Measurements from ENCODE around the gene CDK6.

DNA sequence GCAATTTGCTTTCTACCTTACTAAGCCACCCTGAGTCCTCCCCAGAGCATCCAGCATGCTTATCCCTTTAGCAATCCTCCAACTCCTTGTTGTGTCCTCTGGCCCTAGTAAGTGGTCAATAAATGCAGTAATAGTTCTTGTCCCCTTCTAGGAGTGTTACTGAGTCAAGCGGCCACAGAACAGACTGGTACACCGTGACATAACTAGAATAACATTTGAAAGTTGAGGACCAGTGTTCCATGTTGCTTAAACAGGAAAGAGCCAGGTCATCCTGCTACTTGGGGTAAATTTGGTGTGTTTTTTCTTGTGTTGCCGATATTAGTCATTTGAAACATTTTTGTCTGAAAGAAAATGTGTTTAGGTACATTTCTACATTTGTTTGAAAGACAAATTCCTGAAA, 4.8 kb upstream of the CDK6 start:
- TF ChIP-seq, protein P1, sequence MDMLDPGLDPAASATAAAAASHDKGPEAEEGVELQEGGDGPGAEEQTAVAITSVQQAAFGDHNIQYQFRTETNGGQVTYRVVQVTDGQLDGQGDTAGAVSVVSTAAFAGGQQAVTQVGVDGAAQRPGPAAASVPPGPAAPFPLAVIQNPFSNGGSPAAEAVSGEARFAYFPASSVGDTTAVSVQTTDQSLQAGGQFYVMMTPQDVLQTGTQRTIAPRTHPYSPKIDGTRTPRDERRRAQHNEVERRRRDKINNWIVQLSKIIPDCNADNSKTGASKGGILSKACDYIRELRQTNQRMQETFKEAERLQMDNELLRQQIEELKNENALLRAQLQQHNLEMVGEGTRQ (IDR thresholded peaks at IDR 0.05; ENCODE audit: borderline replicate concordance, low read depth, low read length), result no peak
- TF ChIP-seq ZZZ3 (IDR thresholded peaks at IDR 0.05; ENCODE audit: control insufficient read depth, insufficient read length, low read depth) (no peak), WRNIP1 (IDR thresholded peaks at IDR 0.05; ENCODE audit: borderline replicate concordance, low read depth, low read length) (no peak), TAF1 (IDR thresholded peaks at IDR 0.05; ENCODE audit: borderline replicate concordance, low read depth, low read length) (no peak), MXI1 (IDR thresholded peaks at IDR 0.05; ENCODE audit: low read depth, low read length) (no peak), CHD4 (IDR thresholded peaks at IDR 0.05) (no peak), NBN (IDR thresholded peaks at IDR 0.05) (no peak), CREB1 (IDR thresholded peaks at IDR 0.05; ENCODE audit: low read depth) (no peak), GABPA (IDR thresholded peaks at IDR 0.05; ENCODE audit: low read depth) (no peak), POLR2A (IDR thresholded peaks at IDR 0.05; ENCODE audit: low read depth, low read length) (no peak), POU2F2 (IDR thresholded peaks at IDR 0.05; ENCODE audit: borderline replicate concordance, low read depth, low read length) (no peak), ZNF24 (IDR thresholded peaks at IDR 0.05) (no peak)
- TF ChIP-seq, protein P2, sequence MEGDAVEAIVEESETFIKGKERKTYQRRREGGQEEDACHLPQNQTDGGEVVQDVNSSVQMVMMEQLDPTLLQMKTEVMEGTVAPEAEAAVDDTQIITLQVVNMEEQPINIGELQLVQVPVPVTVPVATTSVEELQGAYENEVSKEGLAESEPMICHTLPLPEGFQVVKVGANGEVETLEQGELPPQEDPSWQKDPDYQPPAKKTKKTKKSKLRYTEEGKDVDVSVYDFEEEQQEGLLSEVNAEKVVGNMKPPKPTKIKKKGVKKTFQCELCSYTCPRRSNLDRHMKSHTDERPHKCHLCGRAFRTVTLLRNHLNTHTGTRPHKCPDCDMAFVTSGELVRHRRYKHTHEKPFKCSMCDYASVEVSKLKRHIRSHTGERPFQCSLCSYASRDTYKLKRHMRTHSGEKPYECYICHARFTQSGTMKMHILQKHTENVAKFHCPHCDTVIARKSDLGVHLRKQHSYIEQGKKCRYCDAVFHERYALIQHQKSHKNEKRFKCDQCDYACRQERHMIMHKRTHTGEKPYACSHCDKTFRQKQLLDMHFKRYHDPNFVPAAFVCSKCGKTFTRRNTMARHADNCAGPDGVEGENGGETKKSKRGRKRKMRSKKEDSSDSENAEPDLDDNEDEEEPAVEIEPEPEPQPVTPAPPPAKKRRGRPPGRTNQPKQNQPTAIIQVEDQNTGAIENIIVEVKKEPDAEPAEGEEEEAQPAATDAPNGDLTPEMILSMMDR (IDR thresholded peaks at IDR 0.05 in 2 of 3, conservative IDR thresholded peaks at IDR 0.05 in 1 of 3; ENCODE audit: control insufficient read depth in 2 of 3, extremely low read depth in 1 of 3, insufficient read depth in 1 of 3, low read depth in 3 of 3, low read length in 3 of 3), result no peak

Data from GM12878 (cell line).